HEK293 (cell line): Measurements from ENCODE around the gene TAGLN2.
A peak's percentile ranks its signal among the peaks of the same experiment; 100 is the strongest.

Experiments used
- CTCF ChIA-PET: fragments of 350-600 bp; formaldehyde crosslinking; extraction: SDS; loops from one replicate; lab custom pipeline; 2021; ENCODE audit warnings: antibody characterized with exemption; lab: Yijun Ruan, JAX
- POLR2A ChIA-PET: fragments of 300-600 bp; formaldehyde crosslinking; extraction: SDS; loops from one replicate; lab custom pipeline; 2020; ENCODE audit warnings: antibody characterized with exemption, inconsistent platforms; lab: Yijun Ruan, JAX
- H3K27ac ChIP-seq: fragments of 200-500 bp; sonication (Bioruptor generic); 2 replicates; pipeline ENCODE4 v1.5.1; 2014; ENCODE audit warnings: low read depth, low read length, control low read depth, inconsistent platforms; ENCODE audit errors: extremely low read depth
- H3K36me3 ChIP-seq, 2 experiments: fragments of 200-500 bp in 1 of 2; sonication (Bioruptor generic) in 1 of 2; 1 replicate in 1 of 2; 2 replicates in 1 of 2; pipeline ENCODE4 v1.5.1; 2014 to 2017; ENCODE audit warnings: inconsistent platforms in 2 of 2, low read length in 2 of 2; ENCODE audit not compliant: control insufficient read depth in 2 of 2, insufficient read depth in 1 of 2
- H3K4me1 ChIP-seq: fragments of 200-500 bp; sonication (Bioruptor generic); 2 replicates; pipeline ENCODE4 v1.5.1; 2014; ENCODE audit warnings: mild to moderate bottlenecking, low read length, inconsistent platforms; ENCODE audit not compliant: control insufficient read depth, insufficient read depth
- H3K4me3 ChIP-seq: 2 replicates; pipeline ENCODE4 v1.5.1; 2011; ENCODE audit warnings: low read depth, mild to moderate bottlenecking, control low read depth, low read length, moderate library complexity
- H3K9me3 ChIP-seq: fragments of 200-500 bp; sonication (Bioruptor generic); 2 replicates; pipeline ENCODE4 v1.5.1; 2014; ENCODE audit warnings: low read depth, low read length, inconsistent platforms; ENCODE audit not compliant: control insufficient read depth, insufficient read depth
- GLI2 ChIP-seq: fragments of 450-650 bp; formaldehyde crosslinking; IDR thresholded peaks from 2 replicates; pipeline ENCODE4; 2017; ENCODE audit warnings: missing biosample characterization, missing genetic modification characterization, low read depth, borderline replicate concordance
- MEIS1 ChIP-seq: sonication (generic); formaldehyde crosslinking; IDR thresholded peaks from 2 replicates; pipeline ENCODE4 v1.8.1; 2022; ENCODE audit warnings: missing genetic modification reagents, mild to moderate bottlenecking, borderline replicate concordance
- PRDM1 ChIP-seq: fragments of 450-650 bp; formaldehyde crosslinking; IDR thresholded peaks from 2 replicates; pipeline ENCODE4; 2016; ENCODE audit warnings: missing biosample characterization, missing genetic modification characterization
- SCRT2 ChIP-seq: fragments of 450-650 bp; formaldehyde crosslinking; IDR thresholded peaks from 2 replicates; pipeline ENCODE4 v1.5.1; 2016; ENCODE audit warnings: missing biosample characterization, missing genetic modification characterization
- TCF7L2 ChIP-seq: IDR thresholded peaks from 2 replicates; pipeline ENCODE4 v1.6.1; 2011; ENCODE audit warnings: low read depth, mild to moderate bottlenecking, inconsistent platforms, low read length, moderate library complexity, borderline replicate concordance
- ZBTB1 ChIP-seq: fragments of 450-650 bp; formaldehyde crosslinking; IDR thresholded peaks from 2 replicates; pipeline ENCODE4 v1.5.1; 2016; ENCODE audit warnings: missing biosample characterization, missing genetic modification characterization
- ZFP37 ChIP-seq: fragments of 450-650 bp; formaldehyde crosslinking; IDR thresholded peaks from 2 replicates; pipeline ENCODE4 v1.5.1; 2016; ENCODE audit warnings: missing biosample characterization, missing genetic modification characterization
- ZIC2 ChIP-seq: fragments of 450-650 bp; formaldehyde crosslinking; IDR thresholded peaks from 2 replicates; pipeline ENCODE4 v1.5.1; 2016; ENCODE audit warnings: missing biosample characterization, missing genetic modification characterization
- ZNF138 ChIP-seq: fragments of 450-650 bp; formaldehyde crosslinking; IDR thresholded peaks from 2 replicates; pipeline ENCODE4 v1.5.1; 2016; ENCODE audit warnings: missing biosample characterization, missing genetic modification characterization, borderline replicate concordance
- ZNF174 ChIP-seq: fragments of 450-650 bp; formaldehyde crosslinking; IDR thresholded peaks from 2 replicates; pipeline ENCODE4 v1.5.0; 2017; ENCODE audit warnings: missing biosample characterization, mild to moderate bottlenecking, missing genetic modification characterization
- ZNF311 ChIP-seq: fragments of 450-650 bp; formaldehyde crosslinking; IDR thresholded peaks from 2 replicates; pipeline ENCODE4 v1.5.1; 2017; ENCODE audit warnings: missing biosample characterization, missing genetic modification characterization, borderline replicate concordance
- ZNF324 ChIP-seq: fragments of 450-650 bp; formaldehyde crosslinking; IDR thresholded peaks from 2 replicates; pipeline ENCODE4 v1.5.1; 2016; ENCODE audit warnings: missing biosample characterization, missing genetic modification characterization
- ZNF366 ChIP-seq: fragments of 450-650 bp; formaldehyde crosslinking; conservative IDR thresholded peaks from 2 replicates; pipeline ENCODE4 v1.5.1; 2016; ENCODE audit warnings: missing biosample characterization, missing genetic modification characterization
- ZNF596 ChIP-seq: fragments of 450-650 bp; IDR thresholded peaks from 2 replicates; pipeline ENCODE4 v1.5.0; 2018; ENCODE audit warnings: missing biosample characterization, mild to moderate bottlenecking, missing genetic modification characterization, moderate library complexity
- ZNF629 ChIP-seq: fragments of 450-650 bp; formaldehyde crosslinking; IDR thresholded peaks from 2 replicates; pipeline ENCODE4 v1.5.1; 2017; ENCODE audit warnings: missing biosample characterization, missing genetic modification characterization
- ZNF660 ChIP-seq: fragments of 450-650 bp; IDR thresholded peaks from 2 replicates; pipeline ENCODE4 v1.5.1; 2018; ENCODE audit warnings: missing biosample characterization, mild to moderate bottlenecking, missing genetic modification characterization
- ZNF707 ChIP-seq: fragments of 450-650 bp; formaldehyde crosslinking; IDR thresholded peaks from 2 replicates; pipeline ENCODE4 v1.5.1; 2016; ENCODE audit warnings: missing biosample characterization, missing genetic modification characterization
- ZNF776 ChIP-seq: fragments of 450-650 bp; formaldehyde crosslinking; IDR thresholded peaks from 2 replicates; pipeline ENCODE4 v1.5.0; 2017; ENCODE audit warnings: missing biosample characterization, missing genetic modification characterization, borderline replicate concordance
- ZXDB ChIP-seq: fragments of 450-650 bp; formaldehyde crosslinking; IDR thresholded peaks from 2 replicates; pipeline ENCODE4 v1.5.1; 2016; ENCODE audit warnings: missing biosample characterization, missing genetic modification characterization
- TF ChIP-seq, protein P1 (sequence below): fragments of 450-650 bp; formaldehyde crosslinking; IDR thresholded peaks from 2 replicates; pipeline ENCODE4 v1.5.1; 2016; ENCODE audit warnings: missing biosample characterization, missing genetic modification characterization
- TF ChIP-seq, protein P2 (sequence below): fragments of 450-650 bp; formaldehyde crosslinking; IDR thresholded peaks from 2 replicates; pipeline ENCODE4 v1.5.1; 2017; ENCODE audit warnings: missing biosample characterization, missing genetic modification characterization
- TF ChIP-seq, protein P3 (sequence below): fragments of 450-650 bp; formaldehyde crosslinking; IDR thresholded peaks from 2 replicates; pipeline ENCODE4 v1.5.0; 2017; ENCODE audit warnings: missing biosample characterization, missing genetic modification characterization, borderline replicate concordance
- TF ChIP-seq, protein P4 (sequence below): fragments of 450-650 bp; formaldehyde crosslinking; IDR thresholded peaks from 2 replicates; pipeline ENCODE4 v1.5.1; 2016; ENCODE audit warnings: missing biosample characterization, missing genetic modification characterization
- TF ChIP-seq, protein P5 (sequence below): fragments of 450-650 bp; formaldehyde crosslinking; IDR thresholded peaks from 2 replicates; pipeline ENCODE4 v1.5.1; 2016; ENCODE audit warnings: missing biosample characterization, missing genetic modification characterization

TAGLN2 gene

DNA sequence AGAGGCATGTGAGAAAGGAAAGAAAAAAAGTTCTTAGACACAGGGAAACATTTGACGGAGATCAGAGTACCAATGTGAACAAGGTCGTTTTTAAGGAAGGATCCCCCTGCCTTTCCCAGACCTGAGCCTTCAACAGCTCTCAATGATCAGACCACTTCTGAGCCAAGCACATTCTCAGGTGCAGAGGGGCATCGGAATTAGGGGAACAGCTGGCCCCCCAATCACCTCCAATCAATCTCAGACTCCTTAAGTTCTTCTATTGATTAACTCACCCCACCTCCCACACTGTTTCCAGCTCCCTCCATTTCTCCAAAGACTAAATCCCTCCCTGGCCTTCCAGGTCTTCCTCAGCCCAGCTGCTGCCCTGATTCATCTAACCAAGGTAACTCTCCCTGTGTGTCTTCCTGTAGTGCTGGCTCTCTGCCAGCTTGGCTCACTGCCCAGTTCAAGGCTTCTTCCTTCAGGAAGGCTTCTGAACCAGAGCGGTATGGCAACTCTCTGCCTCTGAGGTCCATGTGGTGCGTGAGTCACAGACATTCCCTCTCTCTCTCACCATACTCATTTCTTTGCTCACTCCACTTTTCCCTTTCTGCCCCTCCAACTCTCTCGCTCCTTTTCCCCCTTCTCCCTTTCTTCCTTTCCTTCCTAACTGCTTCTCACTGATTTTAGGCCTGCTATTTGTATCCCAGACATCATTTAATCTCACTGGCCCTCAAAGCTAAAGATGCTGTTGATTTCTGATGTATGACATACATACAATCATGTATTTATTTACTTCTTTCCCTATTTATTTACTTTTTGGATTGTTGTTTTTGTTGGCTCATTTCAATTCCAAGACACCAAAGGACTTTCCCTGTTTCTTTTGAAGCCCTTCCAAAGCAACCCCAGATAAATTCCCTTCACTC is 43.4 kb downstream of the TAGLN2 start (continued):
- TF ChIP-seq ZNF324 (tag by site-specific recombination) (no peak), SCRT2 (no peak), ZNF174 (tag by site-specific recombination) (no peak), ZNF311 (tag by site-specific recombination) (peak; percentile 82; the same call in 1 of the 2 replicates), ZNF660 (peak; percentile 90), PRDM1 (tag by site-specific recombination) (peak; percentile 100), ZNF596 (tag by site-specific recombination) (0 out of 2 replicates have a peak, but pooled peaks have one; percentile 16), ZNF776 (tag by site-specific recombination) (peak; percentile 78; the same call in 1 of the 2 replicates), MEIS1 (no peak), ZIC2 (tag by site-specific recombination) (peak; percentile 37; the same call in 1 of the 2 replicates), ZXDB (tag by site-specific recombination) (no peak), TCF7L2 (no peak), ZNF366 (tag by site-specific recombination) (peak; percentile 53), ZNF629 (tag by site-specific recombination) (no peak), ZNF707 (tag by site-specific recombination) (no peak)
- TF ChIP-seq, protein P1, sequence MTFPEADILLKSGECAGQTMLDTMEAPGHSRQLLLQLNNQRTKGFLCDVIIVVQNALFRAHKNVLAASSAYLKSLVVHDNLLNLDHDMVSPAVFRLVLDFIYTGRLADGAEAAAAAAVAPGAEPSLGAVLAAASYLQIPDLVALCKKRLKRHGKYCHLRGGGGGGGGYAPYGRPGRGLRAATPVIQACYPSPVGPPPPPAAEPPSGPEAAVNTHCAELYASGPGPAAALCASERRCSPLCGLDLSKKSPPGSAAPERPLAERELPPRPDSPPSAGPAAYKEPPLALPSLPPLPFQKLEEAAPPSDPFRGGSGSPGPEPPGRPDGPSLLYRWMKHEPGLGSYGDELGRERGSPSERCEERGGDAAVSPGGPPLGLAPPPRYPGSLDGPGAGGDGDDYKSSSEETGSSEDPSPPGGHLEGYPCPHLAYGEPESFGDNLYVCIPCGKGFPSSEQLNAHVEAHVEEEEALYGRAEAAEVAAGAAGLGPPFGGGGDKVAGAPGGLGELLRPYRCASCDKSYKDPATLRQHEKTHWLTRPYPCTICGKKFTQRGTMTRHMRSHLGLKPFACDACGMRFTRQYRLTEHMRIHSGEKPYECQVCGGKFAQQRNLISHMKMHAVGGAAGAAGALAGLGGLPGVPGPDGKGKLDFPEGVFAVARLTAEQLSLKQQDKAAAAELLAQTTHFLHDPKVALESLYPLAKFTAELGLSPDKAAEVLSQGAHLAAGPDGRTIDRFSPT (tag by site-specific recombination): 0 out of 2 replicates have a peak, but pooled peaks have one; percentile 14
- TF ChIP-seq, protein P2, sequence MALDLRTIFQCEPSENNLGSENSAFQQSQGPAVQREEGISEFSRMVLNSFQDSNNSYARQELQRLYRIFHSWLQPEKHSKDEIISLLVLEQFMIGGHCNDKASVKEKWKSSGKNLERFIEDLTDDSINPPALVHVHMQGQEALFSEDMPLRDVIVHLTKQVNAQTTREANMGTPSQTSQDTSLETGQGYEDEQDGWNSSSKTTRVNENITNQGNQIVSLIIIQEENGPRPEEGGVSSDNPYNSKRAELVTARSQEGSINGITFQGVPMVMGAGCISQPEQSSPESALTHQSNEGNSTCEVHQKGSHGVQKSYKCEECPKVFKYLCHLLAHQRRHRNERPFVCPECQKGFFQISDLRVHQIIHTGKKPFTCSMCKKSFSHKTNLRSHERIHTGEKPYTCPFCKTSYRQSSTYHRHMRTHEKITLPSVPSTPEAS: no peak

DNA sequence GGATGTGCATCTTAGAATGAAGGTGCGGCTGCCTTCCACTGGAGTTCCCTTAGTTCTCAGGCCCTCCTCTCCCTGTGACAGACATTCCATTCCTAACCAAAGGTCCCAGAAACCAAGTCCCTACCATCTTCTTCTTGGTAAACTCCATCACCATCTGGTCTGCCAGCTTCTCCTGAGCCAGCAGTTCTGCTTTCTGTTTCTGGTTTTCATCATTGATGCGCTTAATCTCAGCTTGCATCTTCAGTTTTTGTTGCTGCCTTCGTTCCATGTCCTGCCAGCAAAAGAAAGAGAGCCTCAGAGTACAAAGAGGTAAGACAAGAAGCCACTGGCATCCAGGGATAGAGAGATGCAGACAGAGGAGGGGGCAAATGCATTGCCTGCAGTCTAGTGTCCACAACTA is 44.9 kb downstream of the TAGLN2 start:
- ChIA-PET POLR2A (no interaction called here), CTCF (interaction anchor here (0.6 to 4.5 kb wide), 6 partner anchors 10 to 516 kb away, joined by 3 to 21 read pairs (median 8); no protein-coding TSS in a partner anchor)
- no peak overlapping the region for H3K4me3 ChIP-seq
- H3K4me1 ChIP-seq: peaks cover 11% of the 10 kb centered on the region
- no peaks in the 10 kb centered on the region for H3K9me3 ChIP-seq
- H3K27ac ChIP-seq: no peak overlapping the region
- H3K36me3 ChIP-seq: no peaks in the 10 kb centered on the region
- no peak for TF ChIP-seq ZFP37 (tag by site-specific recombination)
- no peak for TF ChIP-seq GLI2 (tag by site-specific recombination)
- no peak for TF ChIP-seq ZNF138
- TF ChIP-seq, protein P3, sequence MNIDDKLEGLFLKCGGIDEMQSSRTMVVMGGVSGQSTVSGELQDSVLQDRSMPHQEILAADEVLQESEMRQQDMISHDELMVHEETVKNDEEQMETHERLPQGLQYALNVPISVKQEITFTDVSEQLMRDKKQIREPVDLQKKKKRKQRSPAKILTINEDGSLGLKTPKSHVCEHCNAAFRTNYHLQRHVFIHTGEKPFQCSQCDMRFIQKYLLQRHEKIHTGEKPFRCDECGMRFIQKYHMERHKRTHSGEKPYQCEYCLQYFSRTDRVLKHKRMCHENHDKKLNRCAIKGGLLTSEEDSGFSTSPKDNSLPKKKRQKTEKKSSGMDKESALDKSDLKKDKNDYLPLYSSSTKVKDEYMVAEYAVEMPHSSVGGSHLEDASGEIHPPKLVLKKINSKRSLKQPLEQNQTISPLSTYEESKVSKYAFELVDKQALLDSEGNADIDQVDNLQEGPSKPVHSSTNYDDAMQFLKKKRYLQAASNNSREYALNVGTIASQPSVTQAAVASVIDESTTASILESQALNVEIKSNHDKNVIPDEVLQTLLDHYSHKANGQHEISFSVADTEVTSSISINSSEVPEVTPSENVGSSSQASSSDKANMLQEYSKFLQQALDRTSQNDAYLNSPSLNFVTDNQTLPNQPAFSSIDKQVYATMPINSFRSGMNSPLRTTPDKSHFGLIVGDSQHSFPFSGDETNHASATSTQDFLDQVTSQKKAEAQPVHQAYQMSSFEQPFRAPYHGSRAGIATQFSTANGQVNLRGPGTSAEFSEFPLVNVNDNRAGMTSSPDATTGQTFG (tag by site-specific recombination): no peak
- no peak for TF ChIP-seq ZBTB1 (tag by site-specific recombination)
- TF ChIP-seq, protein P4, sequence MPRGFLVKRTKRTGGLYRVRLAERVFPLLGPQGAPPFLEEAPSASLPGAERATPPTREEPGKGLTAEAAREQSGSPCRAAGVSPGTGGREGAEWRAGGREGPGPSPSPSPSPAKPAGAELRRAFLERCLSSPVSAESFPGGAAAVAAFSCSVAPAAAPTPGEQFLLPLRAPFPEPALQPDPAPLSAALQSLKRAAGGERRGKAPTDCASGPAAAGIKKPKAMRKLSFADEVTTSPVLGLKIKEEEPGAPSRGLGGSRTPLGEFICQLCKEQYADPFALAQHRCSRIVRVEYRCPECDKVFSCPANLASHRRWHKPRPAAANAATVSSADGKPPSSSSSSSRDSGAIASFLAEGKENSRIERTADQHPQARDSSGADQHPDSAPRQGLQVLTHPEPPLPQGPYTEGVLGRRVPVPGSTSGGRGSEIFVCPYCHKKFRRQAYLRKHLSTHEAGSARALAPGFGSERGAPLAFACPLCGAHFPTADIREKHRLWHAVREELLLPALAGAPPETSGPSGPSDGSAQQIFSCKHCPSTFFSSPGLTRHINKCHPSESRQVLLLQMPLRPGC (tag by site-specific recombination): no peak
- TF ChIP-seq, protein P5, sequence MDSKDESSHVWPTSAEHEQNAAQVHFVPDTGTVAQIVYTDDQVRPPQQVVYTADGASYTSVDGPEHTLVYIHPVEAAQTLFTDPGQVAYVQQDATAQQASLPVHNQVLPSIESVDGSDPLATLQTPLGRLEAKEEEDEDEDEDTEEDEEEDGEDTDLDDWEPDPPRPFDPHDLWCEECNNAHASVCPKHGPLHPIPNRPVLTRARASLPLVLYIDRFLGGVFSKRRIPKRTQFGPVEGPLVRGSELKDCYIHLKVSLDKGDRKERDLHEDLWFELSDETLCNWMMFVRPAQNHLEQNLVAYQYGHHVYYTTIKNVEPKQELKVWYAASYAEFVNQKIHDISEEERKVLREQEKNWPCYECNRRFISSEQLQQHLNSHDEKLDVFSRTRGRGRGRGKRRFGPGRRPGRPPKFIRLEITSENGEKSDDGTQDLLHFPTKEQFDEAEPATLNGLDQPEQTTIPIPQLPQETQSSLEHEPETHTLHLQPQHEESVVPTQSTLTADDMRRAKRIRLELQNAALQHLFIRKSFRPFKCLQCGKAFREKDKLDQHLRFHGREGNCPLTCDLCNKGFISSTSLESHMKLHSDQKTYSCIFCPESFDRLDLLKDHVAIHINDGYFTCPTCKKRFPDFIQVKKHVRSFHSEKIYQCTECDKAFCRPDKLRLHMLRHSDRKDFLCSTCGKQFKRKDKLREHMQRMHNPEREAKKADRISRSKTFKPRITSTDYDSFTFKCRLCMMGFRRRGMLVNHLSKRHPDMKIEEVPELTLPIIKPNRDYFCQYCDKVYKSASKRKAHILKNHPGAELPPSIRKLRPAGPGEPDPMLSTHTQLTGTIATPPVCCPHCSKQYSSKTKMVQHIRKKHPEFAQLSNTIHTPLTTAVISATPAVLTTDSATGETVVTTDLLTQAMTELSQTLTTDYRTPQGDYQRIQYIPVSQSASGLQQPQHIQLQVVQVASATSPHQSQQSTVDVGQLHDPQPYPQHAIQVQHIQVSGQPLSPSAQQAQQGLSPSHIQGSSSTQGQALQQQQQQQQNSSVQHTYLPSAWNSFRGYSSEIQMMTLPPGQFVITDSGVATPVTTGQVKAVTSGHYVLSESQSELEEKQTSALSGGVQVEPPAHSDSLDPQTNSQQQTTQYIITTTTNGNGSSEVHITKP (tag by site-specific recombination): no peak
